SK-N-SH treated with all-trans-retinoic acid at 6 μM for 48 hours (cell line): ENCODE data around the gene LRRC56.

Experiments
- ARNTL ChIP-seq: fragments of 450-650 bp; formaldehyde crosslinking; IDR thresholded peaks from 2 replicates; pipeline ENCODE4 v1.5.0; 2020; ENCODE audit warnings: low read depth, mild to moderate bottlenecking, moderate library complexity, borderline replicate concordance
- CSDC2 ChIP-seq: fragments of 250-450 bp; sonication (Bioruptor Pico); IDR thresholded peaks from 2 replicates; pipeline ENCODE4 v1.5.0; 2020; ENCODE audit warnings: mild to moderate bottlenecking, moderate library complexity
- ISL1 ChIP-seq: fragments of 250-450 bp; sonication (Bioruptor Pico); IDR thresholded peaks from 2 replicates; pipeline ENCODE4 v2.1.2; 2022; ENCODE audit warnings: mild to moderate bottlenecking, moderate library complexity
- PATZ1 ChIP-seq: fragments of 250-450 bp; sonication (Bioruptor Pico); IDR thresholded peaks from 2 replicates; pipeline ENCODE4 v1.8.0; 2020; ENCODE audit warnings: mild to moderate bottlenecking, moderate library complexity, borderline replicate concordance
- ZC3H10 ChIP-seq: fragments of 250-450 bp; sonication (Bioruptor Pico); IDR thresholded peaks from 2 replicates; pipeline ENCODE4 v1.5.1; 2021; ENCODE audit warnings: mild to moderate bottlenecking, moderate library complexity
- ZFP3 ChIP-seq: fragments of 250-450 bp; sonication (Bioruptor Pico); IDR thresholded peaks from 2 replicates; pipeline ENCODE4 v1.5.0; 2020; ENCODE audit warnings: mild to moderate bottlenecking, moderate library complexity

- TF ChIP-seq ISL1 (no peak), PATZ1 (no peak), ARNTL (CRISPR knock-in tag) (no peak), ZC3H10 (CRISPR knock-in tag) (no peak), ZFP3 (no peak), CSDC2 (CRISPR knock-in tag) (no peak)
Observed at GRCh38 chr11:512761-513595, 24.3 kb upstream of the LRRC56 start.
